ENCODE results near the gene TUFM. TPM values are rescaled to one million over a fixed set of nuclear protein-coding genes. Genes with fewer than 3 reads are reported as not detected.
"Not testable (repeated sequence)": the region's sequence is repeated elsewhere in the genome, so short reads cannot be mapped to it uniquely, and the experiment has no call there.

The TUFM gene
- total RNA-seq, 1 experiment from 2014 or later, result 198 TPM

DNA sequence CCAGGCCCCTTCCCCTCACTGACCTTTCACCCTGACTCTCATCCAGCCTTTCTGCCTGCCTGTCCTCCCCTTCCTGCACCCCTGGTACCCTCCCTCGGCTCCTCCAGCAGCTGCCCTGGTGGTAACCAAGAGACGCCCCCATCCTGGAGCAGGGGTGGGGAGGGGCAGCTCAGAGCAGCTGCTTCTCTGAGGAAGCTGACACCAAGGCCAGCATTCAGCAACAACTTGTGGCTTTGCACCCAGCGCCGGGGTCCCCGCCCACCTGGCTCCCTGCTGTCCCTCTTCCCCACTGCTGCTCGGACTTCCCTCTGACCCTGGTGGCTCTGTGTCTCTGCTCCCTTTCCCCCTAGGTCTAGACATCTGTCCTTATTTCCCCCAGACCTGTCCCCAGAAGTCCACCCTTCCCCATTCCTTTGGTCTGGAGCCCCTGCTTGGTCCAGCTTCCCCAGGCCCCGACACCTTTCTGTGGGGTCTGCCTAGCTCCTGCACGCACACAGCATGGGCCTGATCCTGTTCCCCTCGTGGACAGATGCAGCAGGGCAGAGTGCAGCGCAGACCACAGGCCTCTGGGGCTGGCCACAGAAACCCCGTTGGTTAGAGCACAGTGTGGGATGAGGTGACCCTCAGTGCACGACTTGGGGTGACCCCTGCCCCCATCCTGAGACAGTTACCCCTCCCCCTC lies 31.0 kb upstream of the TUFM start:
- no peak for DNase-seq (ENCODE audit: low read depth, low spot score)
- in situ Hi-C loops (cut with HindIII; ENCODE audit: low pct_unique_long_range_greater_than_20kb, low sequenced_read_pairs), result no loop called here

DNA sequence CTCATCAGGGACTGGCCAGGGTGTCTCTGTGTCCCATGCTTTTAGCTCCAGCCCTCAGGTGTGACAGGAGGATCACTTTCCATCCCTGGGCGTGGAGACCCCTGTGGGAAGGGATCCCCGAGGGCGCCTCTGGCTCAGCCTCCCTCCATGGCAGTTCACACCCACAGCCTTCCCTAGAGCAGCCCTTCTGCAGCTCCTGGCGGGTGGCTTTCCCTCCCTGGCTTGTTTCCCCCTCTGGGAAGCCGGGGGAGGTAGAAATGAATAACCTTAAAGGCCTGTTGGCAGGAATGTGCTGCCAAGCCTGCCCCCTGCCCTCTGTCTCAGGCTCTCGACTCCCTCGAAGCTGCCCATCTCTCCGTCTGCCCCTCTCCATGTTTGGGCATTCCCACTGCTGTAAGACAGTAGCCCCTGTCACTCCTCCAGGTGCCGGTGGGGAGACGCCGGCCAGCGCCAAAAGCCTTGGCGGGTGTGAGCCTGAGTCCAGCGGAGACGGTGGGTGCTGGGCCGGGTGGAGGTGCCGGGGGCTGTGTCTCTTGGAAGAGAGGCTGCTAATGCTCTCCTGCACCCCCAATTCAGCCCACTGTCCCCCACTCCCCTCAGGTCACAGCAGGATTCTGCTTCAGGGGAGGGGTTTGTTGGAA lies 30.0 kb upstream of the TUFM start:
- DNase-seq (ENCODE audit: low read depth, low spot score), result no peak
- in situ Hi-C loops (cut with HindIII; ENCODE audit: low pct_unique_long_range_greater_than_20kb, low sequenced_read_pairs), result no loop called here

DNA sequence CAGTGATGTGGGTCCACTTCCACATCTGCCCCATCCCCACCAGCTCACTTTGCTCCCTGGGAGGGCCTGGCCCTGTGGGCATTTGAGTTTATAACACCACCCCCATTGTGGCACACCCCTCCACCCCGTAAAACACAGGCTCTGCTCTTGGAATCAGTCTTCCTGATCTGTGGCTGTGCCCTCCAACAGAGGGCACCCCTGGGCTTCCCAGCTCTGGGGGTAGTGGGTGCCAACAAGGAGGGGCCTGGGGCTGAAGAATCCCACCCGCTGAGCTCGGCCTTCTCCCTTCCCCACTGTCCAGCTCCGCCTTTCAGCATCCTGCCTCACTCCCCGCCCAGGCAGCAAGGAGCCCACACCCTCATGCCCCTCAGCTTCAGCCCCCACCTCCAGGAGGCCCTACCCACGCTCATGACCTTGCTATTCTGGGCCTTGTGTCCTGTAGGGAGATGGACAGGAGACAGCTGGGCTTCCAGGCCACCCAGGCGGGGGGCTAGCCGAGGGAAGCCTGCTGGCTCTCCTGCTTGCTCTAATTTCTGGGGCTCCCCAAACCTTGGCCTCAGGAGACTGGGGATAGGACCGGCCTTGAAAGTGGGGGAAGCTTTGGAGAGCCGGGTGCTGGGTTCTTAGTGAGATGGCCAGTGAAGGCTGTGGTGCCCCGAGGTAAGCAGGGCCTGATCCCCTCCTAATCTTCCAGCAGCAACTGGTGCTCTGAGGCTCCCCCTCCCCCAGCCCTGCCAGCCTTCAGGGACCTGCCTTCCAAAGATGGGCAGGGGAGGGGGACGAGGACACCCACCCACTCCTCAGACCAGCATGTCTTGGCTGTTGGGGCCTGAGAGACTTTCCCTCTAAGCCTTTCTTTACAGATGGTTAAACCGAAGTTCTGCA lies 29.2 kb upstream of the TUFM start:
- no peak for DNase-seq (ENCODE audit: low read depth, low spot score)
- in situ Hi-C loops (cut with HindIII; ENCODE audit: low pct_unique_long_range_greater_than_20kb, low sequenced_read_pairs), result no loop called here

DNA sequence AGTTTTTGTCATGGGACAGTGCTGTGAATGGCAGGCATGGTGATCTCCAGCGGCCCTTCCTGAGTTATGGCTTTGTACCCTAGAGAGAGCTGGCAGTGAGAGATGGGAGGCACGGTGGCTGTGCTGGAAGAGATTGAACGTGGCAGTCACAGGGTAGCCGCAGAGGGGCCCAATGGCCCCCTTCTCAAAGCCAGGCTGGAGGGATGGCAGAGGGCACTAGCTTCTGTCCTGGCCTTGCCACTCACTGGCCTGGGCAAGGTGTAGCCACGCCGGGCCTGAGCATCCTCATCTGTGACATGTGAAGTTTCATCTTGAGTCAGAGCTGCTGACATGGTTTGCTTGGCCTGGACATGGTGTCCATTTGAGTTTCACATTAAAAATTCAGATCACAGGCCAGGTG lies 28.3 kb upstream of the TUFM start:
- DNase-seq (ENCODE audit: low read depth, low spot score), result no peak
- in situ Hi-C loops (cut with HindIII; ENCODE audit: low pct_unique_long_range_greater_than_20kb, low sequenced_read_pairs), result no loop called here

DNA sequence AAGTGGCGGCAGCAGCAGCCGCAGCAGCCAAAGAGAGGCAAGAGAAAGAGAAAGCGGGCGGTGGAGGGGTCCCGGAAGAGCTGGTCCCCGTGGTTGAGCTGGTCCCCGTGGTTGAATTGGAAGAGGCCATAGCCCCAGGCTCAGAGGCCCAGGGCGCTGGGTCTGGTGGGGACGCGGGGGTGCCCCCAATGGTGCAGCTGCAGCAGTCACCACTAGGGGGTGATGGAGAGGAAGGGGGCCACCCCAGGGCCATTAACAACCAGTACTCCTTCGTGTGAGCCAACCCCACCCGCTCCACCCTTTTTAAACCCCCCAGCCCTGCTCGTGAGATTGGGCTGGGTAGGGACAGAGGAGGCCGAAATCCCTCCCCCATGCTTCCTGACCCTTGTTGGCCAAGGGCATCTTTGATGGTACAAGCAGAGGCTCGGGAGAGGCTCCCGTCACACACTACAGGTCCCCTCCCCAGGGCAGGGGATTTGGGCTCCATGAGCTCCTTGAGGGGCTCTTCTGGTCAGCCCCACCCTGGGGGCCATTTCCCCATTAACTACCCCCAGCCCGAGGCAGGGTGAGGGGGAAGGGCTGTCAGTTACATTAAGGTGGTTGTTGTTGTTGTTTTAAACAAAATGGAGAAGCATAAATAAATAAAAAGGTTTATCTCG lies 27.5 kb upstream of the TUFM start:
- DNase-seq (ENCODE audit: low read depth, low spot score), result peak; percentile 45
- in situ Hi-C loops (cut with HindIII; ENCODE audit: low pct_unique_long_range_greater_than_20kb, low sequenced_read_pairs), result no loop called here

DNA sequence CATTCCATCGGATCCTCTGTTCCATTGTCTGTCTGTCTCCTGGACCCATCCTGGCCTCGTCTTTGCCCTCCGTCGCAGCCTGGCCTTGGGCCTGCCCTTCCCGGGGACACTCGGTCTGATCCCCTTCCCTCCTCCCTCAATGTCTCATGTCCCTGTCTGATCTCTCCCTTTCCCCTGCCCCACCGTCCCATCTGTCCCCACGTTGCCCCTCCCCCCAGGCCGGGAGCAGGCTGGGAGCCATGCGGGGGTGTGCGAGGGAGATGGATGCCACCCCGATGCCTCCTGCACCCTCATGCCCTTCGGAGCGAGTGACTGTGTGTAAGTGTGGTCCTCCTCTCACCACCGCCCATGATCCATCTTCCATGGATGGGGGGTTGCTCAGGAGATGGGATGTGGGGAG lies 26.8 kb upstream of the TUFM start:
- in situ Hi-C loops (cut with HindIII; ENCODE audit: low pct_unique_long_range_greater_than_20kb, low sequenced_read_pairs), result no loop called here

DNA sequence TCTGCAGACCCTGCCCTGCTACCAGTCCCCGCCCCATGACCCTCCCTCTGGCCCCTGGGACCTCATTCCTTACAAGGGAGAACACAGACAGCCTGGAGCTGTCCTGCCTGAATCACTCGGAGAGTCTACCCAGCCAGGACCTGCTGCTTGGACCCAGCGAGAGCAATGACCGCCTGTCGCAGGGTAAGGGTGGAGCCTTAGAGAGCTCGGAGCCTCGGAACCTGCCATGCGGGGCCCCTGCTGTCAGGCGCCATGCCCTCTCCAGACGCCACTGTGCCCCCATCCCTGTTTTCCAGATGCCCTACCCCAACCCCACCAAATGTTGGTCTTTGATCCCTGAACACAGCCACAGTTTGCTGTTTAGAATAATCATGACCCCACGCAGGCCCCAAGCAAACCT lies 23.1 kb upstream of the TUFM start:
- no peak for DNase-seq (ENCODE audit: low read depth, low spot score)
- in situ Hi-C loops (cut with HindIII; ENCODE audit: low pct_unique_long_range_greater_than_20kb, low sequenced_read_pairs), result no loop called here

More for the DNA sequence above, 26.8 kb upstream of the TUFM start:
- DNase-seq (ENCODE audit: low read depth, low spot score), result no peak

DNA sequence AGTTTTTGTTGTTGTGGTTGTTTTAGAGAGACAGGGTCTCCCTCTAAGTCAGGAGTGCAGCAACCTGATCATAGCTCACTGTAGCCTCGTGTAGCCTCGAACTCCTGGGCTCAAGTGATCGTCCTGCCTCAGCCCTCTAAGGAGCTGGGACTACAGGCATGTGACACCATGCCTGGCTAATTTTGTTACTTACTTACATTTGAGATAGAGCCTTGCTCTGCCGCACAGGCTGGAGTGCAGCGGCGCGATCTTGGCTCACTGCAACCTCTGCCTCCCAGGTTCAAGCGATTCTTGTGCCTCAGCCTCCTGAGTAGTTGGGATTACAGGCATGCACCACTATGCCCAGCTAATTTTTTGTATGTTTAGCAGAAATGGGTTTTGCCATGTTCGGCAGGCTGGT lies 21.5 kb upstream of the TUFM start:
- DNase-seq (ENCODE audit: low read depth, low spot score); in situ Hi-C loops (cut with HindIII; ENCODE audit: low pct_unique_long_range_greater_than_20kb, low sequenced_read_pairs): not testable (repeated sequence)

DNA sequence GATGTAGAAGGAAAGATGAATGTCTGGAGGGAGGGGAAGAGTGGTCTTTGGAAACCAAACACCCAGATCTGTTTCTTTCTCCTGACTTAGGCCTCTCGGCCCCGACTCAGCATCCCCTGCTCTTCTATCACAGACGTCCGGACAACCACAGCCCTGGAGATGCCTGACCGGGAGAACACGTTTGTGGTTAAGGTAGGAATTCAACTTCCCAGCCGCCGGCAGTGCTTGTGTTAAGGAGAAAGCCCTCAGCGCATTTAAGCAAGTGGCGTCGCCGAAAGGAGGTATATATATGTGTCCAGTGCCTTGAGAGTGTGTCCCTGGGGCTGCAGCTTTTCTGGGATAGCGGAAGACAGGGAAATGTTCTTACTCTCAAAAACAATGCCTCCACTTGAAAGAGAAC lies 21.1 kb upstream of the TUFM start:
- in situ Hi-C loops (cut with HindIII; ENCODE audit: low pct_unique_long_range_greater_than_20kb, low sequenced_read_pairs), result no loop called here

DNA sequence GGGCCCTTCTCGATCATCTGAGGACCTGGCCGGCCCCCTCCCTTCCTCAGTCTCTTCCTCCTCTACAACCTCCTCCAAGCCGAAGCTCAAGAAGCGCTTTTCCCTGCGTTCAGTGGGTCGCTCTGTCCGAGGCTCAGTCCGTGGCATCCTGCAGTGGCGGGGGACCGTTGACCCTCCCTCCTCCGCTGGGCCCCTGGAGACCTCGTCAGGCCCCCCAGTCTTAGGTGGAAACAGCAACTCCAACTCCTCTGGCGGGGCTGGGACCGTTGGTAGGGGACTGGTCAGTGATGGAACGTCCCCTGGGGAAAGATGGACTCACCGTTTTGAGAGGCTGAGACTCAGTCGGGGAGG lies 20.3 kb upstream of the TUFM start:
- in situ Hi-C loops (cut with HindIII; ENCODE audit: low pct_unique_long_range_greater_than_20kb, low sequenced_read_pairs), result no loop called here
- DNase-seq (ENCODE audit: low read depth, low spot score), result no peak

More for the DNA sequence above, 21.1 kb upstream of the TUFM start:
- no peak for DNase-seq (ENCODE audit: low read depth, low spot score)

DNA sequence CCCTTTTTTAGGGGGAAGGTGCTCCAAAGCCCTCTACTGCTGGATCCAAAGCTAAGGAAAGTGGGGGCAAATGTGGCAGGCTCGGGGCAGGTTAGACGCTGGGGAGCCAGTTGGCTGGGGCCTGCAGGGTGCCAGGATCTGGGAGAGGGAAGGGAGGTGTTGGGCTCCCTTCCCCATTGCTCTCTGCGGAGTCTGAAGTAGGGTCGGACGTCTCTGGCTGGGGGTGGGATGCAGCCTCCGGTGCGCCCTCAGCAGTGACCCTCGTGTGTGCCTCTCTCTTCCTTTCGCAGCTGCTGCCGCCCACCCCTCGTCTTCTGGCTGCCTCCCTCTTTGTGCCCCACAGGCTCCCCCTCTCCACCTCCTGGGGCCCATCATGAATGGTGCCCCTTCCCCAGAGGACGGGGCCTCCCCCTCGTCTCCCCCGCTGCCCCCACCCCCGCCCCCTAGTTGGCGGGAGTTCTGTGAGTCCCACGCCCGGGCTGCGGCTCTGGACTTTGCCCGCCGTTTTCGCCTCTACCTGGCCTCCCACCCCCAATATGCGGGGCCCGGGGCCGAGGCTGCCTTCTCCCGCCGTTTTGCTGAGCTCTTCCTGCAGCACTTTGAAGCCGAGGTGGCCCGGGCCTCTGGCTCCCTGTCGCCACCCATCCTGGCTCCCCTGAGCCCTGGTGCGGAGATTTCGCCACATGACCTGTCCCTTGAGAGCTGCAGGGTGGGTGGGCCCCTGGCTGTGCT lies 19.7 kb upstream of the TUFM start:
- DNase-seq (ENCODE audit: low read depth, low spot score), result no peak
- in situ Hi-C loops (cut with HindIII; ENCODE audit: low pct_unique_long_range_greater_than_20kb, low sequenced_read_pairs), result no loop called here

DNA sequence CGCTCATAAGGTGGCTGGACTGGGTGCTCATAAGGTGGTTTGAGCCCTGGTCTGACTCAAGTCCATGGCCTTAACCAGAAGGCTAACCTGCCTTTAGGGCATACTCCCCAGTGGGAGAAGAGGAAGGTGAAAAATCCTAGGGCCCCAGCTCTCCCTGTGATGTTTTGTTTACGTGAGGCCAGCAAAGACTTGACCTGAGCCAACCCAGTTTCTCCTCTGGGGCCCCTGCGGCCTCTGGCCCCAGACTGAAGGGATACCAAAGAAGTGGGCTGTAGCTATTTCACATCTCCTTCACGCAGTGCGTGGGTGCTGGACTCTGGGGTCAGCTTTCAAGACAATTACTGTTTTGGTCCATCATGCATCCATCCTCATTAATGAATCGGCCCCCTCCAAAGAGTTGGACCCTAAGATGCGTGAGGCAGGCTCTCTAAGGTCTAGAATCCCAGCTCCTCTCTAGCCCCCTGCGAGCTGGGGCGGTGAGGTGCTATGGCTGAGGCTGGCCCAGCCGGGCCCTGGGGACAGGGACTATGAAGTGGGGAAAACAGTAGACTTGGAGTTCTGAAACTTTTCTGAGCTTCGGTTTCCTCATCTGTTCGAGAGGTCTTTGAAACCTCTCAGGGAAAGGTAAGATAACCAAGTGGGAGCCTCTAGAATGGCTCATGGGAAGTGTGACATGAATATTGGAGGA lies 19.0 kb upstream of the TUFM start:
- in situ Hi-C loops (cut with HindIII; ENCODE audit: low pct_unique_long_range_greater_than_20kb, low sequenced_read_pairs), result no loop called here
- no peak for DNase-seq (ENCODE audit: low read depth, low spot score)

DNA sequence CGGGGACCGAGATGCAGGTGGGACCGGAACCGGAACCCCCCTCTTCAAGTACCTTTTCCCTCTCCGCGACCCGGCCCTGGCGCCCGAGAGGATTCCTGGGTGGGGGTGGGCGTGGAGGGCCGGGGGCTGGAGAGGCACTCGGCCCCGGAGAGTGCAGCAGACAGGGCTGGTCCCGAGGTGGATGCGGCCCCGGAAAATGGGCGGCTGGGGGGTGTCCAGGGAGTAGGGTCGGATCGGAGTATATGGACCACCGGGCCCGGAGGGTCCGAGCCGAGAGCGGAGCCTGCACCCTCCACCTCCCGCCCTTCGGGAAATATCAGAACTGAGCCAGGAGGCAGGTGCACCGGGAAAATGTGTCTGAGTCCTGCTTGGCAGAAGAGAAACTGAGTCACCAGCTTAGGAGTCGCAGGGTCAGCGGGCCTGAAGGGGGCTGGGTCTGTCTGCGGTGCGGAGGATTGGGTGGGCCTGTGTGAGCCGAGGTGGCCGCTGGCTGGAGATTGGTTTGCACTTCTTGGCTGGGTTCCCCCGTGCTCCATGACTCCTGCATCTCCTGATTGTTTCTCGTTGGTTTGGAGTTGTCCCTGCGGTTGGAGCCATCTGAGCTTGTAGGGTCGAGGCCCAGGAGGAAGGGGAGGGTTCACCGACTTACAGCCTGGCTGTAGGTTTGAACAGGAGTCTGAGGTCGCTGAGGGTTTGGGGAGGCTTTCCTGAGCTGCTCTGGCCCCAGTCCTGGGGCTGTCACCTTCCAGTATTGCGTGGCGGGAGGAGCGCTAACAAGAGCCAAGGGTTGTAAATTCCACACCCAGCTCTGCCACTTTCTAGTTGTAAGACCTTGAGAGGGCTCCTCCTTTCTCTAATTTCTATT lies 18.0 kb upstream of the TUFM start:
- DNase-seq (ENCODE audit: low read depth, low spot score), result no peak

DNA sequence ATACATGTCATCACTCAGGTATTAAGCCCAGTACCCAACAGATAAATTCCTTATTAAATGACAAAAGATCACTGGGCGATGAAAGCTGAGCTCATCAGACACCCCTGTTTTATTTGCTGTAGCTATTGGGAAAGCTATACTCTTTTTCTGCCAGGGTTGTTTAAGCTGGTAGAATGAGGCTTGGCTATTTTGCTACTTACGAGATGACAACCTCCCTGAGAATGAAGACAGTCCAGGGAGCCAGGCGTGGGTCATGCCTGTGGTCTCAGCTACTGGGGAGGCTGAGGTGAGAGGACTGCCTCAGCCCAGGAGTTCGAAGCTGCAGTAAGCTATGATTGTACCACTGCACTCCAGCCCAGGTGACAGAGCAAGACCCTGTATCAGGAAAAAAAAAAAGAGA lies 13.2 kb upstream of the TUFM start:
- DNase-seq (ENCODE audit: low read depth, low spot score), result no peak
- in situ Hi-C loops (cut with HindIII; ENCODE audit: low pct_unique_long_range_greater_than_20kb, low sequenced_read_pairs), result no loop called here

More for the DNA sequence above, 18.0 kb upstream of the TUFM start:
- in situ Hi-C loops (cut with HindIII; ENCODE audit: low pct_unique_long_range_greater_than_20kb, low sequenced_read_pairs), result no loop called here

DNA sequence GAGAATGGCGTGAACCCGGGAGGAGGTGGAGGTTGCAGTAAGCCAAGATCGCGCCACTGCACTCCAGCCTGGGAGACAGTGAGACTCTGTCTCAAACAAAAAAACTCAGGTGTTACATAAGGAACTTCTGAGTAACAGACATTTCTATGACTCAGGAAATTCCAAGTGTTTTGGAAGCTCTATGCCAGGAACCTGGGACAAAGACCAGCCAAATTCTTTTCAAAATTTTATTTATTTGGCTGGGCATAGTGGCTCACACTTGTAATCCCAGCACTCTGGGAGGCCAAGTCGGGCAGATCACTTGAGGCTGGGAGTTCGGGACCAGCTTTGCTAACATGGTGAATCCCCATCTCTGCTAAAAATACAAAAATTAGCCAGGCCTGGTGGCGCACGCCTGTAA lies 12.3 kb upstream of the TUFM start:
- in situ Hi-C loops (cut with HindIII; ENCODE audit: low pct_unique_long_range_greater_than_20kb, low sequenced_read_pairs), result no loop called here
- DNase-seq (ENCODE audit: low read depth, low spot score), result no peak

DNA sequence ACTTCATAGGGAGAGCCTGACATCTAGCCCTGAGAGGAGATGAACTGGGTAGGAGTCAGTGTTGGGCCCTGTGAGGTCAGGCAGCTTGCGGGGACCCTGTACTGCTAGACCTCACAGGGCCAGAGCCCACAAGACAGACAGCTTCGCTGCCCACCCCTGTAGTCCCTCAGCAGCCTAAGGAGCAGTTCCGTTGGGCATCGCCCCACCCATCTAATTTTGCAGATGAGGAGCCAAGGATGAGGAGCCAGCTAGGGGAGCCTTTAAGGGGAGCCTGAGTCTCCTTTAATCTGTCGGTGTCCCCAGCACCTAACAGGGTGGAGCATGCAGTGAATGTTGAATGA lies 755 bp upstream of the TUFM start:
- in situ Hi-C loops (cut with HindIII; ENCODE audit: low pct_unique_long_range_greater_than_20kb, low sequenced_read_pairs), result no loop called here
- DNase-seq (ENCODE audit: low read depth, low spot score), result no peak

DNA sequence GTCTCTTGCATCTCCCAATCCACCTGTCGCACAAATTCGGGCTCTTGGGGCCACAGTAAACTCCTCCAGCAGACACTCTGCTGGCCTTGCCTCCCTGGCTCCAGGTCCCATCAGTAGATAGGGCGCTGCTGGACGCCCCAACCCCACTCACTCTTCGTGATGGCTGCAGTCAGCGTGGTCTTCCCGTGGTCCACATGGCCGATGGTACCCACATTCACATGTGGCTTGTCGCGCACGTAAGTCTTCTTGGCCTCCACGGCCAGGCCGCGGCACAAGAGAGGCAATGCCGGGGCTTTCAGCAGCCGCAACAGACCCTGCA lies 428 bp downstream of the TUFM start:
- no peak for DNase-seq (ENCODE audit: low read depth, low spot score)
- in situ Hi-C loops (cut with HindIII; ENCODE audit: low pct_unique_long_range_greater_than_20kb, low sequenced_read_pairs), result no loop called here
